Thyroid gland (tissue), 4 donors: ENCODE results near the gene GLCCI1. TPM values are rescaled to one million over a fixed set of nuclear protein-coding genes. Genes with fewer than 3 reads are reported as not detected.

Source experiments
- DNase-seq, 2 donors: peaks; one replicate each; pipeline ENCODE4 v3.0.0-alpha.2; 2019
- H3K27ac ChIP-seq, 3 donors: fragments of 200-600 bp; sonication (generic); 1 replicate in 2 of 3; 2 replicates in 1 of 3; pipeline ENCODE4 v1.5.1; 2016 to 2019; ENCODE audit warnings: mild to moderate bottlenecking in 1 of 3, moderate library complexity in 1 of 3
- H3K27me3 ChIP-seq: fragments of 200-600 bp; sonication (generic); one replicate; pipeline ENCODE4 v1.5.1; 2019
- H3K36me3 ChIP-seq, 2 donors: fragments of 200-600 bp; sonication (generic); one replicate each; pipeline ENCODE4 v1.5.1; 2016 to 2019
- H3K4me1 ChIP-seq, 2 donors: fragments of 200-600 bp; sonication (generic); one replicate each; pipeline ENCODE4 v1.5.1; 2017 to 2019
- H3K4me3 ChIP-seq, 3 donors: fragments of 200-600 bp; sonication (generic); replicated peaks in 1 of 3; 1 replicate in 2 of 3; 2 replicates in 1 of 3; pipeline ENCODE4 v1.5.1; 2016; ENCODE audit warnings: mild to moderate bottlenecking in 1 of 3
- H3K9me3 ChIP-seq: fragments of 200-600 bp; sonication (generic); one replicate; pipeline ENCODE4 v1.5.1; 2017
- POLR2A ChIP-seq, 2 donors: fragments of 450-650 bp; IDR thresholded peaks; one replicate each; pipeline ENCODE4 v1.6.1; 2017; ENCODE audit warnings: antibody characterized with exemption in 2 of 2, mild to moderate bottlenecking in 2 of 2, moderate library complexity in 1 of 2
- WGBS, 2 donors: methylation state at CpG; one replicate each; pipeline ENCODE4 v1.1.5; 2017; 5-methylcytosine and 5-hydroxymethylcytosine counted together
- intact Hi-C: fragments of 100-400 bp; cut with DNase I; formaldehyde crosslinking; loops from one replicate; pipeline ENCODE4 v1.15.1; 2023
- total RNA-seq, 4 donors: library from RNA; depleted of rRNA; stranded (reverse); fragments of >200 nt; gene quantifications; one replicate each; pipeline ENCODE4 v1.2.3, GENCODE V29; 2016
- TF ChIP-seq, protein P1 (sequence below), 6 experiments: fragments of 200-600 bp in 3 of 6; fragments of 450-650 bp in 3 of 6; sonication (generic) in 3 of 6; IDR thresholded peaks; one replicate each; pipeline ENCODE4 v1.5.1; 2016 to 2019; ENCODE audit warnings: antibody characterized with exemption in 6 of 6, mild to moderate bottlenecking in 2 of 6, inconsistent platforms in 1 of 6, moderate library complexity in 1 of 6

Gene GLCCI1
- total RNA-seq, 4 donors from 2014 or later = 64.1 to 115 (median 68.9) TPM

DNA sequence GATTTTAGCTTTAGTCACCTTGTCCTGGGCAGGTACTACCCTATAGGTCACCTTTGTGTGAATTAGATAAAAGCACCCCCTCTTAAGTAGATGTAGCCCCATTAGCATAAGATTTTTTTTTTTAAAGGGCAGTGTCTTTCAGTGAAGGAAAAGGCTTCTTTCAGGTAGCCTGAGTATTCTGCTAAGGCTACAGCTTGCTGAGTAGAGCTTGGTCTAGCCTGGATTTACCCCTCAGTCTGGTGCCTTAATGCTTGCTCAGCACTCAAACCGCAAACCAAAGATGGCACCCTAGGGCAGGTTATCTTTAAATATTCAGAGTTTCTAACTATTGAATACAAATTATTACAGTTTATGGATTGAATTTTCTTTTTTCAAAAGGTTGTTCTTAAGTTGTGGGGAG lies 83.4 kb downstream of the GLCCI1 start:
- H3K4me1 ChIP-seq = no peaks in the 10 kb centered on the region
- no peak overlapping the region for H3K27ac ChIP-seq
- 97 to 100% methylated on average over 1 of the region's 1 CpG for WGBS, 2 donors
- TF ChIP-seq, protein P1, sequence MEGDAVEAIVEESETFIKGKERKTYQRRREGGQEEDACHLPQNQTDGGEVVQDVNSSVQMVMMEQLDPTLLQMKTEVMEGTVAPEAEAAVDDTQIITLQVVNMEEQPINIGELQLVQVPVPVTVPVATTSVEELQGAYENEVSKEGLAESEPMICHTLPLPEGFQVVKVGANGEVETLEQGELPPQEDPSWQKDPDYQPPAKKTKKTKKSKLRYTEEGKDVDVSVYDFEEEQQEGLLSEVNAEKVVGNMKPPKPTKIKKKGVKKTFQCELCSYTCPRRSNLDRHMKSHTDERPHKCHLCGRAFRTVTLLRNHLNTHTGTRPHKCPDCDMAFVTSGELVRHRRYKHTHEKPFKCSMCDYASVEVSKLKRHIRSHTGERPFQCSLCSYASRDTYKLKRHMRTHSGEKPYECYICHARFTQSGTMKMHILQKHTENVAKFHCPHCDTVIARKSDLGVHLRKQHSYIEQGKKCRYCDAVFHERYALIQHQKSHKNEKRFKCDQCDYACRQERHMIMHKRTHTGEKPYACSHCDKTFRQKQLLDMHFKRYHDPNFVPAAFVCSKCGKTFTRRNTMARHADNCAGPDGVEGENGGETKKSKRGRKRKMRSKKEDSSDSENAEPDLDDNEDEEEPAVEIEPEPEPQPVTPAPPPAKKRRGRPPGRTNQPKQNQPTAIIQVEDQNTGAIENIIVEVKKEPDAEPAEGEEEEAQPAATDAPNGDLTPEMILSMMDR (IDR thresholded peaks at IDR 0.05) = no peak
- DNase-seq = no peak
- H3K36me3 ChIP-seq = peaks cover 5 to 10% of the 10 kb centered on the region in 2 donors
- H3K27me3 ChIP-seq = no peaks in the 10 kb centered on the region
- no peaks in the 10 kb centered on the region for H3K9me3 ChIP-seq
- H3K4me3 ChIP-seq = no peak overlapping the region
- intact Hi-C loops = no loop called here

- H3K4me3 ChIP-seq = no peak overlapping the region
- no peaks in the 10 kb centered on the region for H3K9me3 ChIP-seq
- H3K4me1 ChIP-seq = no peaks in the 10 kb centered on the region
- H3K27ac ChIP-seq = no peak overlapping the region
- no peak for DNase-seq
- intact Hi-C loops = no loop called here
- no peaks in the 10 kb centered on the region for H3K27me3 ChIP-seq
- peaks cover 5 to 14% of the 10 kb centered on the region in 2 donors for H3K36me3 ChIP-seq
- TF ChIP-seq POLR2A (IDR thresholded peaks at IDR 0.05) = no peak
- TF ChIP-seq, protein P1 (IDR thresholded peaks at IDR 0.05) = no peak
These were observed 84.2 kb downstream of the GLCCI1 start for GRCh38 chr7:8052824-8053223.

- no peak for DNase-seq
- no peaks in the 10 kb centered on the region for H3K27me3 ChIP-seq
- H3K4me3 ChIP-seq = no peak overlapping the region
- H3K4me1 ChIP-seq = no peaks in the 10 kb centered on the region
- intact Hi-C loops = no loop called here
- TF ChIP-seq, protein P1 (IDR thresholded peaks at IDR 0.05) = no peak
- TF ChIP-seq POLR2A (IDR thresholded peaks at IDR 0.05) = no peak
- peaks cover 5 to 20% of the 10 kb centered on the region in 2 donors for H3K36me3 ChIP-seq
- H3K9me3 ChIP-seq = no peaks in the 10 kb centered on the region
- H3K27ac ChIP-seq = no peak overlapping the region
These were observed 87.8 kb downstream of the GLCCI1 start for GRCh38 chr7:8056439-8056838.

DNA sequence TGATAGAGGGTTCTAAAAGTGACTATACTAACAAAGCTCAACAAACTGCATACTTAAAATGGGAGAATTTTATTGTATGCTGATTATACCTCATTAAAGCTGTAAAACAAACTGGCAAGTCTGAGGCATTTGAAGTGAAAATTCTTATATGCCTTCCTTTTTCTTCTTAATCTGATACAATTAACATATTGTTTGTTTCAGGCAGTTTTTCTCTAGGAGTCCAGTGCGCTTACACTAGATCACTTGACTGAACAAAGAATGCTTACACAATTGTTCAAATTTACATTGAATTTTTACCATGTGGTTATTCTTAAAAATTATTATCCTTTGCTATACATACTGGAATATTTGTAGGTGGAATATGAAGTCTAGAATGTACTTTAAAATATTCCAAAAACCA lies 89.0 kb downstream of the GLCCI1 start:
- DNase-seq = no peak
- TF ChIP-seq POLR2A (IDR thresholded peaks at IDR 0.05) = no peak
- TF ChIP-seq, protein P1 (IDR thresholded peaks at IDR 0.05) = no peak
- no peak overlapping the region for H3K4me3 ChIP-seq
- intact Hi-C loops = no loop called here
- peaks cover 5 to 20% of the 10 kb centered on the region in 2 donors for H3K36me3 ChIP-seq
- no peaks in the 10 kb centered on the region for H3K4me1 ChIP-seq
- no peak overlapping the region for H3K27ac ChIP-seq
- H3K27me3 ChIP-seq = no peaks in the 10 kb centered on the region
- no peaks in the 10 kb centered on the region for H3K9me3 ChIP-seq
- 97% methylated on average over 1 of the region's 1 CpG for WGBS, 2 donors

DNA sequence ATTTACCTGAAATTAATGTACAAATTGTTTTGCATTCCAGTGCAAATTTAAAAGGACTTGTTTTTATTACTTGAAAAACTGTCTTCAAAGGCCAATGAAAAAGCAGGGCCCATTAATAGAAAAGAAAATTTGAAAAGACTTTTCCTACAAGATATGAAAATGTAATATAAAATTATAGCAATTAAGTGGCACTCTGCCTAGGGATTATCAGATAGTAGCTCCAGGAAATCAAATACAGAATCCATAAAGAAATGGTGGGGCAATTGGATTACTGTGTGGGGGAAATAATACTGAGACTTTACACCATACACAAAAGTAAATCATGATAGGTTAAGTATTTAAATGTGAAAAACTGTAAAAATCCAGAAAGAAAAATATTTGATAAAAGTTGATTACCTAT lies 89.7 kb downstream of the GLCCI1 start:
- intact Hi-C loops = no loop called here
- H3K27me3 ChIP-seq = no peaks in the 10 kb centered on the region
- no peaks in the 10 kb centered on the region for H3K9me3 ChIP-seq
- no peaks in the 10 kb centered on the region for H3K4me1 ChIP-seq
- DNase-seq = no peak
- TF ChIP-seq, protein P1 (IDR thresholded peaks at IDR 0.05) = no peak
- peaks cover 5 to 20% of the 10 kb centered on the region in 2 donors for H3K36me3 ChIP-seq
- H3K4me3 ChIP-seq = no peak overlapping the region
- no peak overlapping the region for H3K27ac ChIP-seq
